NCI-H2081 (cell line): Measurements from ENCODE around the gene SFXN5.

Source experiments
- DNase-seq, 2 experiments: peaks; one replicate each; lab custom pipeline; 2025; lab: John Stamatoyannopoulos, UW

Gene SFXN5

DNA sequence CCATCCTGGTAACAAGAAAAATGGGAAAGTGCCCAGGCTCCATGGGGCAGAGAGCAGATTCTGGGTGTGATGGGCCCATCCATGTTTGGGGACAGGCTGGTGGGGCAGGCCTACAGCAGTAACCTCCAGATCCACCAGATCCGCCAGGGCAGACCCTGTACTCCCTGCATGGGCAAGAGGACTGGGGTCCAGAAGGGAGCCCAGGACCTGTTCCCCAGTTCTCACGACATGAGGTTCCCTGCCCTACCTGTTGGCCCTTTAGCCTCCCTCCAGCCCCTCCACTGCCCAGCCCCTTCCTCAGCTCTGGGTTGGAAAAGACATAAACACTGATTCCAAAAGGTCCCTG is 115.5 kb downstream of the SFXN5 start:
- DNase-seq: no peak

- DNase-seq: no peak
These were observed 116.1 kb downstream of the SFXN5 start for GRCh38 chr2:72955228-72956049.

- DNase-seq: no peak
These were observed 116.9 kb downstream of the SFXN5 start for GRCh38 chr2:72954376-72955227.

DNA sequence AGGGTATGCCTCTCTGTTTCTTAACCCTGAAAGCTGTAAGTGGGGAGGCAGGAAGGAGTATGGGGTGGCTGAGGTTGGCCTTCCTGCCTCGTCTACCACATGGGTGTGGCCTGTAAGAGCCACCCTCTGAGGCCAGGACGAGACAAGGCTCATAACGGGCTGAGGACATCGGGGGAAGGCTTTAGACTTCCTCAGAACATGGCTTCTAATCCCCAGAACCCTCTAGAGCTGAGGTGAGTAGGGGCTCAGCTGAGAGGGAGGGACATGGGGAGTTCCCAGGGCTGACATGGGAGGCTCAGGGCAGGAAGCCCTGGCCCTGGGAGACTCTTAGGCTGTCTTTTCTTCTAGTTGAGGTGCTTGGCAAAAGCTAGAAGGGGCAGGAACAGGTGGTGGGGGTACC is 117.5 kb downstream of the SFXN5 start:
- no peak for DNase-seq

DNA sequence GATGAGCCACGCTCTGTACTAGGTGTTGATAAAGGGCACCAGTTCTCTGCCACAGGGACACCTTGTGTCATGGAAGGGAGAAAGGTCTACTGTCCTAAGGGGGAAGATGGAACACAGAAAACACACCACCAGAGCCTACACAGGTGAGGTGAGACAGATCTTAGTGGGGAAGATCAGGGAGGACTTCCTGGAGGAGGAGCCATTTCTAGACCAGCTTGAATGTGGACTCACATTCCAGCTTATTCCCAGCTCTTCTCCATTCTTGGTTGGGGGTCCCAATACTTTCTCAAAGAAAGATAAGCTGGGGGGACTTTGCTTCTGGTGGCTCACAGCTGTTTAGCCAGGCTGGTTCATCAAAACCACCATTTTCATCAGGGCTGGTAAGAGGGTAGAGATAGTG is 118.0 kb downstream of the SFXN5 start:
- no peak for DNase-seq

- DNase-seq: no peak
These were observed 118.6 kb downstream of the SFXN5 start for GRCh38 chr2:72952961-72953360.

DNA sequence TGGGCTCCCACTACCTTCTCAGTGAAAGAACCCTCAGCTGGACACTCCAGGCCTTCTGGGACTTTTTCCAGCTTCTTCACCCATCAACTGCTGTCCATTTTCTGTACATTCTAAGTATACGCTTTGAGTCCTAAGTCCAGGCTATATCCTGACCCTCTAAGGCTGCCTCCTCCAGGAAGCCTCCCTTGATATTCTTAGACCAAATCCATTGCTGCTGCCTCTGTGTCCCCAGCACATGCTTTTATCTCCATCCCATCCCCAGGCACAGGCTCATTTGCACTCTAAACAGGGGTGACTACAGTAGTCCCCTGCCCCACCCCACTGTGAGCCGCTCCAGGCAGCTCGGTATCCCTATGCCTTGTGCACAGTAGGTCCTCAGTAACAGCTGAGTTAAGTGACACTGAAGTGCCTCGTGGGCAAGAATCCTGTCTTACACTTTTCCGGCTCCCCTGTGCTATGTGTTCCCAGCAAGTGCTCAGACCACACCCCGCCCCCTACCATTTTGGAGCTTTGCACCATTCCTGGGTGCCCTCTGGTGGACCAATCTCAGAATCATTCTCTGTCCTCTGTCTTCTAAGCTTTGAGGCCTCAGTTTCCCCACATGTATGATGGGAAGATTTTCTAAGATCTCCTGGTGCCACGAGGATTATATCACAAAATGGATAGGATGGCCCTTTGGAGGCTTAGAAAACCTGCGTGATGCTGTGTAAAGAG is 119.2 kb downstream of the SFXN5 start:
- no peak for DNase-seq

- no peak for DNase-seq
These were observed 120.0 kb downstream of the SFXN5 start for GRCh38 chr2:72951303-72952095.

- DNase-seq: no peak
These were observed 120.8 kb downstream of the SFXN5 start for GRCh38 chr2:72950558-72951255.

DNA sequence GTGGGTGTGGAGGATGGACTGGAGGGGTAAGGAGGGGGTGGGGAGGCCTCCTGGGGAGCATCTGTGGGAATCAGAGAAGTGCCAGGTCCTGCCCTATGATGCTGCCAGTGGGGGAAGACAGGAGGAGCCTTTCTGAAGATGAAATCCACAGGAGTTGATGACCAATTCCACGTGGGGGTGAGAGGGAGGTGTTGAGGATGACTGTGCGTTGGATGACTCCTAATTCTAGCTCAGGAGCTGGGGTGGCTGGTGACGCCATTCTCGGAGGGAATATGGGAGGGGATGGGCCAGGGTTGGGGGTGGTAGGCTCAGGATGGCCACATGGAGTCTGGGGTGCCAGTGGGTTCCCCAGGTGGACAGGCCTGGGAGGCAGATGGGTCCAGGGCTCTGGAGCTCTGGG is 121.9 kb downstream of the SFXN5 start:
- DNase-seq: no peak

GRCh38 chr2:72949045-72949444 is 122.5 kb downstream of the SFXN5 start:
- no peak for DNase-seq

GRCh38 chr2:72947952-72948830 is 123.3 kb downstream of the SFXN5 start:
- no peak for DNase-seq

- no peak for DNase-seq
These were observed 125.0 kb downstream of the SFXN5 start for GRCh38 chr2:72946466-72946865.

DNA sequence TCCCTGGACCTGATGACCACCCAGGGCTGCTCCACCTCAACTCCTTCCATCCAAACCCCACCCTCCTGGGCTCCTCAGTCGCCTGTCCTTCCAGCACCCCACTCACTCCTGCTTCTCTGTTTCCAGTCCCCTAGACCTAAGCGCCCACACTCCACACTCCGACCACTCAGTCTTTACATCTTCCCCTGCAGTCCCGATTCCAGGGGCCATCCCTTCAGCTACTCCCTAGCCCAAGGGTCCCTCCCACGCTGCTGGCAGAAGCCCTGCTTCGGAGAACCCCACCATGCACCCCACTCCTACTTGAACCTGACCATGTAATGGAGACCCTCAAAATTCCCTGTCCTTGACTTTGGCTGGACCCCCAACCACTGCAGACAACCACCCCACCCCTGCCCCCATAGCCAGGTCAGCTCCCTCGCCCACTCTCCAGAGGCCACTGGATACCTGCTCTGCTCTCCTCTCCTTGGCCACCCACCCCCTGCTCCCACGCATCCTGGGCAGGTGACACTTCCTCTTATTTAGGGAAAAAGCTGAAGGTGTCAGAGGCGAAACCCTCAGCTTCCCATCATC is 126.0 kb downstream of the SFXN5 start:
- DNase-seq: no peak

GRCh38 chr2:72944804-72945449 is 126.6 kb downstream of the SFXN5 start:
- no peak for DNase-seq

GRCh38 chr2:72943540-72944395 is 127.7 kb downstream of the SFXN5 start:
- DNase-seq: no peak

- DNase-seq: no peak
These were observed 128.6 kb downstream of the SFXN5 start for GRCh38 chr2:72942881-72943418.

DNA sequence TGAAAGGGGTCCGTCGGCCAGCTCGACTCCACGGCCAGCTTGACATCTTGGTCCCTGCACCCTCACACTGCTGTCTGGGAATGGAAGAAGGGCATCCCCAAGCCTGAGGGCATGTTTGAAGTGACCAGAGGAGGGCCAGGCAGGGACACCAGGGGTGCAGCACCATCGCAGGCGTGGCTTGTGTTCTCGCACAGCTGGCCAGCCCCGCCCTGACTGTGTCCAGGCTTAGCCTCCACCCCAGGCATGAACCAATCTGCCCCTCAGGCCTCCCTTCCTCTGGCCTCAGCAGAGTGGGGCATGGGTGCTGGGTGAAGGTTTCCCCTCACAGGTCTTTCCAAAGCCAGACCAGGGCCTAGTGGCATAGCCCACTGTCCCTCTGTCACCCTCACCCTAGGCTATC is 129.2 kb downstream of the SFXN5 start:
- DNase-seq: no peak
